ENCODE results near the gene MRPL12. TPM values are rescaled to one million over a fixed set of nuclear protein-coding genes. Genes with fewer than 3 reads are reported as not detected.

The MRPL12 gene
- total RNA-seq, 1 experiment from 2014 or later, result 143 TPM

GRCh38 chr17:81664051-81664470 is 39.1 kb upstream of the MRPL12 start:
- ChIA-PET POLR2A (interaction anchor here (0.6 to 8.0 kb wide), 6 partner anchors 9 to 39 kb away, joined by 3 to 101 read pairs (median 12); partner anchors contain the start of genes ARL16, HGS, MRPL12 and NPLOC4), CTCF (no interaction called here)
- no peak overlapping the region for H3K27ac Mint-ChIP-seq (ENCODE audit: low read depth, unreplicated experiment)
- H3K9me3 Mint-ChIP-seq (ENCODE audit: unreplicated experiment), result no peaks in the 10 kb centered on the region
- intact Hi-C loops (cut with micrococcal nuclease), result no loop called here
- no peak for DNase-seq (ENCODE audit: unreplicated experiment)
- H3K4me1 Mint-ChIP-seq (ENCODE audit: insufficient read depth, unreplicated experiment), result peaks cover 15% of the 10 kb centered on the region
- no peak for TF ChIP-seq CTCF (IDR thresholded peaks at IDR 0.05; ENCODE audit: unreplicated experiment)
- H3K4me3 Mint-ChIP-seq (ENCODE audit: unreplicated experiment), result no peak overlapping the region
- H3K36me3 Mint-ChIP-seq (ENCODE audit: insufficient read depth, unreplicated experiment), result peaks cover 26% of the 10 kb centered on the region
- BruUV-seq (replicated peaks), result no TSS peak
- H3K27me3 Mint-ChIP-seq (ENCODE audit: insufficient read depth, unreplicated experiment), result no peaks in the 10 kb centered on the region

GRCh38 chr17:81665205-81666091 is 37.7 kb upstream of the MRPL12 start:
- intact Hi-C loops (cut with micrococcal nuclease), result loop anchor here (2.0 kb wide), 3 partner anchors 15 to 29 kb away; partner anchors contain the start of genes ARL16, NPLOC4 and TSPAN10
- DNase-seq (ENCODE audit: unreplicated experiment), result peak; percentile 22
- Mint-ChIP-seq H3K4me1 (ENCODE audit: insufficient read depth, unreplicated experiment) (peaks cover 15% of the 10 kb centered on the region), H3K27ac (ENCODE audit: low read depth, unreplicated experiment) (peak overlapping the region; percentile 79), H3K4me3 (ENCODE audit: unreplicated experiment) (peak overlapping the region; percentile 85), H3K36me3 (ENCODE audit: insufficient read depth, unreplicated experiment) (peaks cover 36% of the 10 kb centered on the region), H3K27me3 (ENCODE audit: insufficient read depth, unreplicated experiment) (no peaks in the 10 kb centered on the region), H3K9me3 (ENCODE audit: unreplicated experiment) (no peaks in the 10 kb centered on the region)
- no peak for TF ChIP-seq CTCF (IDR thresholded peaks at IDR 0.05; ENCODE audit: unreplicated experiment)
- ChIA-PET POLR2A (interaction anchor here (0.6 to 8.0 kb wide), 16 partner anchors 10 to 427 kb away, joined by 3 to 101 read pairs (median 4); partner anchors contain the start of genes ARL16, FAAP100, HGS and MRPL12), CTCF (interaction anchor here (0.9 kb wide), 1 partner anchor 9 kb away, joined by 3 read pairs; the partner anchor contains the start of gene PDE6G)
- no TSS peak for BruUV-seq (replicated peaks)

GRCh38 chr17:81666092-81666341 is 37.1 kb upstream of the MRPL12 start:
- Mint-ChIP-seq H3K27ac (ENCODE audit: low read depth, unreplicated experiment) (peak overlapping the region; percentile 79), H3K9me3 (ENCODE audit: unreplicated experiment) (no peaks in the 10 kb centered on the region), H3K27me3 (ENCODE audit: insufficient read depth, unreplicated experiment) (no peaks in the 10 kb centered on the region), H3K36me3 (ENCODE audit: insufficient read depth, unreplicated experiment) (peaks cover 41% of the 10 kb centered on the region), H3K4me1 (ENCODE audit: insufficient read depth, unreplicated experiment) (peaks cover 15% of the 10 kb centered on the region), H3K4me3 (ENCODE audit: unreplicated experiment) (peak overlapping the region; percentile 85)
- intact Hi-C loops (cut with micrococcal nuclease), result loop anchor here (2.0 kb wide), 3 partner anchors 15 to 29 kb away; partner anchors contain the start of genes ARL16, NPLOC4 and TSPAN10
- no peak for TF ChIP-seq CTCF (IDR thresholded peaks at IDR 0.05; ENCODE audit: unreplicated experiment)
- ChIA-PET CTCF (no interaction called here), POLR2A (interaction anchor here (0.7 to 8.0 kb wide), 13 partner anchors 10 to 114 kb away, joined by 3 to 101 read pairs (median 6); partner anchors contain the start of genes ARL16, FAAP100, HGS and MRPL12)
- TSS peak; percentile 65 for BruUV-seq (replicated peaks)
- no peak for DNase-seq (ENCODE audit: unreplicated experiment)

Measured in MCF 10A (cell line).